HK-2 (cell line): ENCODE data around the gene OSBPL3.

Experiments used
- DNase-seq: peaks from one replicate; pipeline ENCODE4 v3.0.0-alpha.2; 2018; ENCODE audit not compliant: unreplicated experiment

Gene OSBPL3

DNA sequence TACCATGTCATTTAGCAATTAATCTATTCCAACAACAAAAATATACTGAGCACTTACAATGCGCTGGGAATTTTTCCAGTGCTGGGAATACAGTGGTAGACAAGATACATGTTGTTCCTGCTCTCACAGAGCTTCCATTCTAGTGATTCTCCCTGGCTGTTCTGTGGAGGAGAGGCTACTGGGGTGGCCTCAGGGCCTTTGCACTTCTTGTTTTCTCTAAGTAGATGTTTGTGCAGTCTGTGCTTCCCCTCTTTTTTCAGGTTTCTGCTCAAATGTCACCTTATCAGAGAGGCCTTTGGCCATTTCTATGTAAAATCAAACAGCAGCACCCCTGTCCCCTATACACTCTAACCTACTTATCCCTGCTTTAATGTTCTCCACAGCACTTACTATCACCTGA, 24.7 kb downstream of the OSBPL3 start:
- DNase-seq: no peak

DNA sequence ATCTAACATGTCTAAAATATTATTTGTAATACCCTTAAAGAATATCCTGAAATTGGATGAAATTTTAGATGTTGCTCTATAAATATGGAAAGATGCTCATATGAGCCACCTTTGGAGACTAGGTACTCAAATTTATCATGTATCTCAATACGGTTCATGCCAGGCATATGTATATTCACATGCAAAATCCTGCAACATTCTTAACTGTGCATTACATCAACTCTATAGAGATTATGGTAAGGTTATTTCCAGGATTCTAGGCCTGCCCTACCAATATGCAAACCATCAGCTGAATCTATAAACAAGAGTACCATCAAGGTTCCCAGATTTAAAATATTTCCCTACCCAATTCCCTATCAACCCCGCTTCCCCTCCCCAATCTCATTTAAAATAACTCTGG, 27.5 kb downstream of the OSBPL3 start:
- no peak for DNase-seq

DNA sequence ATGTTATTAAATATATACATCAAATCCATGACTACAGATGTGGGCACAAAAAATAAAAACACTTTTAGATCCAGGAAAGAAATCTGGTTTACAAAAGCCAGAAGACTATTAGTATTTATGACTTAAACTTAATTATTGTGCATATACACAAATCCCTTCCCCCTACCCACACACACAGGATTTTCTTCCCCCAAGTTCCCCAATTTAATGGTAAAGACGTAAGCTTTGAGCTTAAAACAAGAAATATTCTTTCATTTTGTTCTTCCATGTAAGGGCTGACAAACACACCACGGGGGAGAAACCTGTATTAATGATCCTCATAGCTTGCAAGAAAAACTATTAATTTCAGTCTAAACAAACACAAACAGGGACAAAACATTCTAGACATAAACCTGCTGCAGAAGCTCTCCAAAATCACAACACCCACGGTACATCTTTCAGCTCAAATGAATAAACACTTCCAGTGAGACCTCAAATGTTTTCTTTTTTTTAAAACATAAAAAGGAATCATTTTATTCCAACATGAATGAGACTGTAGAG, 28.5 kb downstream of the OSBPL3 start:
- DNase-seq: no peak

DNA sequence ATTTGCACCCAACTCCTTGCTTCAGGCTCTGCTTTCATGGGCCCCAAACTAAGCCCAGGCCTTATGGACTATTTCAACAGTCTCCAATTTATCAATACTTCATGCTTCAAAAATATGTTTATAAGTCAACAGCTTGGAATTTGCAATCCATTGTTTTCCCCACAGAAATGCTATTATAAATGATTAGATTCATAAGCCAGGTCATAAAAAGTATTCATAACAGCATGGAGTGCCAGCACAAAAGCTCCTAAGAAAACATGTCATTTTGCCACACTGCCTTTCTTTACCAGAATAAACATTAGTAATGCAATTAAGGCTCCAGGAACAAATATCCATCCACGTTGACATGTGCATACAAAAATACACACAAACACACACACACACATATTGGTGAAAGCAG, 30.1 kb downstream of the OSBPL3 start:
- DNase-seq: no peak

DNA sequence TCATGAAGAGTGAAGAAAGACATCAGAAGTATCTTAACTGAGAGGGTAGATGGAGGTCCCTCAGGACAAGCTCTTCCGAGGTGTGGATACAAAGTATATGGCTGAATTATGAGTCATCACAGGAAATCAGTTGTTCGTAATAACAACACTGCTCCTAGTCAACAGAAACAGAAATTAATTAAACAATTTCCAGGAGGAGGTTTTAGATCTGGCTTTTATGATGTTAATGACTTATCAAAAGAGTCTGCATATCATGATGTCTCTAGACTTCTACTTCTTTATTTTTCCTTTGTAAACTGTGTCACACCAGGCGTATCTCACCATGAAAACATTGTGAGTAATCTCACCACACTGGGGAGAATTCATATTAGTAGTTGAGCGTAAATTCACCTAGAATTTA, 31.2 kb downstream of the OSBPL3 start:
- no peak for DNase-seq

DNA sequence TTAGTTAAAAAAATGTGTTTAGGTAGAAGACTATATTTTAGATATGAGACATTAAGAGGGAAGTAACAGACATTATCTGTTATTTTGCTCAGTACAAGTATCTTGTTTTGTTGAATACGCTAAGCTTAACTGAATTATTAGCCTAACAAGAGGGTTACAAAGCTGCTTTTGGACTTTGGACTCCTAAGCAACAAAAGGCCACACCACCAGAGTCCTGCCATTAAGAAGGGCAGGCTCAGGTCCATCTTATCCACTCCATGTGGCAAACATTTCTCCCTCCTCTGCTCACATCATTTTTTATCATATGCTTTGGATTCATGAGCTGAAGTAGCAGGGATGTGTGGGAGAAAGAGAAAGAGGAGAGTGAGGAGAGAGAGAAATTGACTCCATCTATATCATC, 33.5 kb downstream of the OSBPL3 start:
- no peak for DNase-seq

DNA sequence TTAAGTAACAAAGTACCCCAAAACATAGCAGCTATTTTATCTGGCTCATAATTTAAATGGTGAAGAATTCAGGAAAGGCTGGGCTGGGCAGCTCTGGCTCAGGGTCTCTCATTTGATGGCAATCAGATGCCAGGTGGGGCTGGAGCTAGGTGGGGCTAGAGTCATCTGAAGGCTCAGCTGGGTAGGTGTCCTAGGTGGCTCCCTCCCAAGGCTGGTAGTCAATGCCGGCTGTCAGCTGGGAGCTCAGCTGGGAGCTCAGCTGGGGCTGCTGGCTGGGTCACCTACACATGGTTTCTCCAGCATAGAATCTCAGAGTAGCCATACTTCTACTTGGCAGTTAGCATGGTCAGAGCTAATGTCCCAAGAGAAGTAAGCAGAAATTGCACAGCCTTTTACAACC, 34.1 kb downstream of the OSBPL3 start:
- no peak for DNase-seq

DNA sequence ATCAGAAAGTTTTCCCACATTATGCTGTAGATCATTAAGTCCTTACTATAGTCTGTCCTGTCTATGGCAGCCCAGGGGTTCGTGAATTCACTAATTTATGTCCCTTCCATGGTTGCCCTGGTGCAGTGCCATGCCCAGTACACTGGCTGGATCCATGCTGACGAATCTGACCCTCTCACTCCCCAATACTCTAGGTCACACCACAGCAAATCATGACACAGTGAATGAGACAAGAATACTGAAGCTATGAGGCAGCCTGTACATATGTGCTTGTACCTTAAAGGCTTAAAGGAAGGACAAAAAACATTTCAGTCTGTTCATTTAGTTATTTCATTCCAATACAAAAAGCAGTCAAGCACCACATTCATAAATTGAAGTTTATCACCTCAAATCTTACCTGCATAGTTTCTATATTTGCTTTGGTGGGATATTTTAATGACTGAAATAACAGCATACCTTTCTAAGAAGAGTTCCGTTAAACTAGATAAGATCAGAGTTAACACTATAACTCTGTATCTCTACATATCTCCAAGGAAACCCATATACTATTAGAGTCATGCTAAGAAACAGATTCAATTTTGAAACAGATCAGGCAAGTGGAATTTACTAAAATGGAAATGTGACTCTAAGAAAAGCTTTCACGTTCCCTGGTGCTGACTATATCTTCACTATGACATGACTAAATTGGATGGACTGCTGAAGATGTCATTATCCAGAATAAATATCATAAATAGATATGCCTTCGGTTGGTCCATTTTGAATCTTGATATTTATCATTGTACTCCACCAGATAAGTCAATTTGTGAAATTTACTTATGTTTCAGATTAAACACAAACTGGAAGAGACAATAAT, 36.7 kb downstream of the OSBPL3 start:
- no peak for DNase-seq

DNA sequence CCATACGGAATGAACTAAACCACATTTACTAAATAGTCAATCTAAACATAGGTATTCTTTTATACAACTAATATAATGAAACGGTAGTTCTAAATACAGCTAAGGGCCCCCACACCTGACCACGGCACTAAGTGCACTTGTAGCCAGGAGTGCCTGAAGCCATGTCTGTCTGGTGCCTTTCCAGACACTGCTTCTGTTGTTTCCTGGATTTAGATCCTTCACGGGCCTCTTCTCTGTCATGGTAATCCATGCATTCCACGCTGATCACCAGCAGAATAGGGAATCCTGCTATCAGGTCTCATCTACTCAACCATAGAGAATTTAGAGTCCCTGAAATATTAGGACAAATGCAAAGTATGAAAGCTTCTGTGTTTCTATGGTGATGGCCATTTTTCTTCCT, 37.8 kb downstream of the OSBPL3 start:
- no peak for DNase-seq

DNA sequence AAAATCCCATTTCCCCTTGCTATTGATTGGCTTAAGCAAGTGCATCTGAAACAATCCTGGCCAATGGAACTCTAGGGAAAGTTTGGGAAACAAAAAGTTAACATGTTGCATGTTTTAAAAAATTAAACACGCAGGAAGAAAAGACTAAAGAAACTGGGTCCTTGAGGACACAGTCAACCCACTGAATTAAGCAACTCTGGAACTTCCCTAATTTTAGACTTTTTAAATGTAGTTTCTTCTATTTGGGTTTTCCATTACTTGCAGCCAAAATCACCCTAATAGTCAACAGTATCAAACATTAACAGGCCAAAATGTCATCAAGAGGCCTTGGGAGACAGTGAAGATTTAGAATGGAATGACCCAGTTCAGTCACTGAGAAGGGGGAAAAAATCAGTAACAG, 40.6 kb downstream of the OSBPL3 start:
- no peak for DNase-seq

DNA sequence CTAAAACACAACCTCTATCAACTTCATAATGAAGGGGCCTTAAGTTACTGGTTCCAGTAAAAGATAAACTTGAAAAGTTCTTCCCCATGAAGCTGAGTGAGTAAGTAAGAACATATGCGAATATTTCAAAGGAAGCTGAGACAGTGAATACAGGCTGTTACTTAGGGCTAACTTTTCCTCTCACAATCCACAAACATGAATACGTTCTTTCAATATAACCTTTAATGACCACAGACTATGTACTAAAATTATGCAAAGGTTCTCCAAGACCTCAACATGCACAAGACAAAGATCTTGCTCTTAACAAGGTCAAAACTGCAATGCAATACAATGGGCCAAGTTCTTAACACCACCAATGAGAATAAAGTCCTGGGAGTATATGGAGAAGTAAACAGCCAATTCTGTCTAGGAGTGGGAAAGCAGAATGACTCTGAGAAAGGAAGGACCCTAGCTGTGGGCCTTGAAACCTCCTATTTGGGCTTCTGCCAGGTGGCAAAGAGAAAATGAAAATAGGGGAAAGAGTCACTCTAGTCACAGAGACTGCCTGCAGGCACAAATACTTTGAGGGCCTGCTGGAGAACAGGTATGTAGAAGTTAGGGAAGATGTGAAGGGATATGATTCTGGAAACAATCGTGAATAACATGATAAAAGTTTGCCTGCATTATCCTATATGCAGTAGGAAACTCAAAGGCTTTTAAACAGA, 43.7 kb downstream of the OSBPL3 start:
- no peak for DNase-seq

DNA sequence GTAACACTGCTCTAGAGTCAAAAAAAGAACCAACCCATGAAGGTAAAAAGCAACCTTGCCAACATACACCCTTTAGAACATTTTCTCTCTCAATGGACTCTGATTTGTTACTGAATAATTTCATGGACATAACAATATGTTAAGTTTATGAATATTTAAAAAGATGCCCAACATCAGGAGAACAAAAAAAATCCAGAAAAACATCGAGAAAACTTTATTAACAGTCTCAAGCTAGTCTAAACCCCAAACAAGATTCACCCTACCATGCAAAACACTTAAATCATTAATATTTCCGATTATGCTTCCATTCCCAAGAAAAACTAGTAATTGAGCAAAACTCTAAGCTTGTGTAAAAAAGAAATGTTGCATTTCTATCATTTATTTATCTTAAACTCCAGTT, 46.7 kb downstream of the OSBPL3 start:
- DNase-seq: no peak

DNA sequence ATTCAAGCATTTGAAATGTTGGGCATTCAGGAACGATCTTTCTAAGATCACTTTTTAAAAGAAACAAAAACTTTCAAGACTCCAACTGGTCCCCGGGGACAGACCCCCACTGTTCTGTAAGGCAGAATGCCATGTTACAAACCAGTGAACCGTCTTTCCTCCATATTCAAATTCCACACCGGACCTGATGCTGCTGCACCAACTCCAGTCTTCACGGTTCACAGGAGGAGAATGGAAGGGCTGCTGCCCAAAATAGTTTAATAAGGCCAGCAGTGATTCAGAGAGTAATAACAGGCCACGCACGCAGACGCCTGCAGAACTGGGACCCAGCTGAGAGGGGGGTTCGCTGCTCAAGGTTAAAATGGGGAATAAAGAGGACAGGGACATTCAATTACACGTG, 47.2 kb downstream of the OSBPL3 start:
- DNase-seq: no peak

DNA sequence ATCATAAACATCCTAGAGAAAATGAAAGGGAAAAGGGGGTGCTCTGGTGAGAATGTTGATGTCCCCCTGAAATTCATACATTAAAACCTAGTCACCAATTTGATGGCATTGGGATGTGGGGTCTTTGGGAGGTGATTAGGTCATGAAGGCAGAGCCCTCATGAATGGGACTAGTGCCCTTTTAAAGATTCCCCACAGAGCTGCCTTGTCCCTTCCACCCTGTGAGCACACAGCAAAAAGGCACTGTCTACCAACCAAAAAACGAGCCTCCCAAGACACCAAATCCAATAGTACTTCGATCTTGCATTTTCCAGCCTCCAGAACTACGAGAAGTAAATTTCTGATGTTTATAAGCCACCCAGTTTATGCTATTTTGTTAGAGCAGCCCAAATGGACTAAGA, 47.6 kb downstream of the OSBPL3 start:
- no peak for DNase-seq

DNA sequence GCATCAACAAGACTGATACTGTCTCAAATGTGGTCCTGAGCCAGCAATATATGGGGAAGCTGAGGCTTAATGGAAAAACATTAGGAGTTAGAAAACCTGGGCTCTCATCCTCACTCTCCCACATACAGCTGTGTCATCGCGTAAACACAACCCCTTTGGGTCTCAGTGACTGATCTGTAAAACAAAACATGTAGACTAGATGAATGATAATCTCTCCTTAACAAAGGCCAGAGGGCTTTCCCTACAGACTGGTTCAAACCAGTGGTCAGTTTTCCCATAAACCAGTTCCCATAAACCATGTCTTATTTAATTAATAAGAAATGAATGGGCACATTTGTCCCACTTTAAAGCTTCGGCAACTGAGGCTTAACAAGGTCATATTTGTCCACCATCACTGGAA, 48.1 kb downstream of the OSBPL3 start:
- DNase-seq: no peak

DNA sequence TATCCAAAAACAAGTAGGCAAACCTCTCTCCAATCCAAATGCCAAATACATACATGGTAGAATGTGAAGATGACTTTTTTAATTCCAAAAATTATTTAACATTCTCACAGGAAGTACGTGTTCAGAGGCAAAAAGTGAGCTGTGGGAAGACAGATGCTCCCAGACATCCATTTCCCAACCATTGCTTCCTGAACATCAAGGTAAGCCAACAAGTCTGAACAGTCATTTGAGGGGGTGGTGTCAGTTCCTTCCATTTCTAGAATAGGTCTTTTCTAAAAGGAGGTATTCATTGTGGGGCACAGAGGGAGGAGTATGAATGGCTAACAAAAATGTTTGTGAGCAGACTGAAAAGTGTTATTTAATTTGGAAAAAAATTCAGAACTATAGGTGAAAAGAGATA, 49.1 kb downstream of the OSBPL3 start:
- no peak for DNase-seq

DNA sequence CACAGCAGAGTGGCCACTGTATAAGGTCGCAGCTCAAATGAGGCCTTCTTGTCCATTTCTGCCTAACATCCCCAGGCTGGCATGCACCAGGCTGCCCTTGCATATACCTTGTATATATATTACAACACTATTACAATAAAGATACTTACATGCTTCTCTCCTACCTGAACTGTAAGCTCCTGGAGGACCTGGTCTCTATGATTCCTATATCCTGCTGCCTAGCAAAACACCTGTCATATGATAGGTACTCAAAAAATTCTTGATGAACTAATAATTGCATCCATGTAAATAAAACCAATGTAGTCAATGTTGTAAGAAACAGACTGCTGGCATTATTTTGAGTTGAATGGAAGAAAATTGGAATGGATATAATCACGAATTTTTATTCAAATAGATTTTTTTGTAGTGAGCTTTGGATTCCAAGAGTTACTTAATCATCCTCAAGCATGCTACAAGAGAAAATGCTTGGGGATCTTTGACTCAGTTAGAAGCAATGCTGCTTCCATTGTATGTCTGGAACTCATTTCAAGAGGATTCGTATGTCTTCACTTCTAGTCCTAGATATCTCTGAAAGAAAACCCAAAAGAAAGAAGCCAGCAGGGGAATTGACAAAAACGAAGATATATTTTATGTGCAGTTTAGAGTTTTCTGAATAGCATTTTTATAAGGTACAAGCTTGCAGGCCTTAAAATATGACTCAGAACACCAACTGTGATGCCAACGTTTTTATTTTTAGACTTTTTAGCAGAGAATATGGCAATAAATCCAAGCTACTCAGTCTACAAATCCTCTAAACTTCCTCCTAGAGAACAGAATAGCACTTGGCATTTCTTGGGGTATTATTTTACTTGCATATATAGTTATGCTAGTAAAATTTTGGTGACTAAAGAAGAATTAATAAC, 53.1 kb downstream of the OSBPL3 start:
- no peak for DNase-seq

DNA sequence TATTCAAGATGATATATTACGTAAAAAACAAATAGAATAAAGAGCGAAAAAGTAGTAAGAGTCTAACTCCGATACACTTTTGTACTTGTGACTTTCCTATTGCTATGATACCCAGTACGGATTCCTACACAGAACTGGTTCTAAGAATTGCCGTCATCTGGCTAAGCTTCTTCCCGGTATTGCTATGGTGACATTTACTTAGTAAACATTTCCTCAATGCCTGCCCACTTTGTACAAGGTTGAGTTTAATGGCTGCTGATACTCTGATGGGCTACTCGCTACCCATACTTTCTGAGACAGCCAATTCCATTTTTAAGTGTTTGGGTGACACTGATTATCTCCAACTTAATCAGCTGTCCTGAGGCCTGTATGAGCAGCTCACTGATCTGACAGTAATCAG, 55.6 kb downstream of the OSBPL3 start:
- no peak for DNase-seq

DNA sequence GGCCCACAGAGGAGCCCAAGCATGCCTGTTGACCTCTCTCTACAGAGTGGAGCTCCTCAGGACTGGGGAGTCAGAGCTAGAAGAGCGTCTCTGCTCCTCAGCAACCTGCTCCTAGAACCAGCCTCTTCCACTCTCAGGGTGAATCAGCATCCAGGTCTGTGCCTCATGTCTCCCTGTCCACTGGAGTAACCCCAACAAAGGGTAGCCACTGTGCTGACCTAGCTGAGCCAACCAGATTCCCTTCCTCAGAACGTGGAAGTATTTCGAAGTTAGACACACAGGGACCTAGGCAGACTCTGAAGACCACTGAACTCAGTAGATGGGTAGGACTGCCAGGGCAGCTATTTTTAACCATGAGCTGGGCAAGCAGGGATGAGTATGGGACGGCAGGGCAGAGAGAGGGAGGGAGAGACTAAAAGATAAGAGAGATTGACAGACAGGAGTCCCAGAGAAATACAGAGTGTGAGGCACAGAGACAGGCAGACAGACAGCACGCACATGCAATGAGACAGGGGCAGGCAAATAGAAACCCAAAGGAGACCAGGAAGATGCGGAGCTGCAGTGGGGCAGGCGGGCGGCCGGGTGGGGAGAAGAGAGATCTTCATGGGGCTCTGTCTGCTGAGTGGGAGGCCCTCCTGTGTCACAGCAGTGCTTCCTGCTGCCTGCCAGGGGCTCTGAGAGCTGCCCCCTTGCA, 56.7 kb downstream of the OSBPL3 start:
- no peak for DNase-seq

DNA sequence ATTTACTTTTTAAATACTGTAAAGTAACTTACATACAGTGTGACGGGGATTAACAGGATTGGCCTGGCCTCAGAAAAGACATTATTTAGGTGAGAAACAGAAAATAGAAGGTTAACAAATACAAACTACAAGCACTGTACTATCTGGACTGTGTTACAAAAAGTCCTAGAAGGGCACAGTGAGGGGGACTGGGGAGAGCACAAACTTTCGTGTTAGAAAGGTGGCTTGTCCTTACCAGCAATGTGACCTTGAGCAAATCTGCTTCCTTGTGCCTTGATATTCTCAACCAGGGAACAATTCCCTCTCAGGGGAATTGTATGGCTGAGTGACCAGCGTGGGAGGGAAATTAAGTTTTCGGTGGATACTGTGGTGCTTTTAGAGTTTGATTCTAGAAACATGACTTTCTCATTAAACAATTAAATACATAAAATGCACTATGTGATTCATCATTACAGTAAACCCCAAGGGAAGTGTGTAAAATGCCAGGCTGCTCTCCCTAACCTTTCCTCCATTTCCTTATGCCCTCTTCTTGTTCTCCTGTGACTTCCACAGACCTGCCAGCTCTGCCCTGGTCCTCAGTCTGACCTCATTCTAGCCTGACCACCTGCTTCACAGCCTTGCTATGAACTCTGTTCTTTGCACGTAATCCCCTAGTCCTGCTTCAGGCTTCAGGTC, 57.7 kb downstream of the OSBPL3 start:
- DNase-seq: no peak

DNA sequence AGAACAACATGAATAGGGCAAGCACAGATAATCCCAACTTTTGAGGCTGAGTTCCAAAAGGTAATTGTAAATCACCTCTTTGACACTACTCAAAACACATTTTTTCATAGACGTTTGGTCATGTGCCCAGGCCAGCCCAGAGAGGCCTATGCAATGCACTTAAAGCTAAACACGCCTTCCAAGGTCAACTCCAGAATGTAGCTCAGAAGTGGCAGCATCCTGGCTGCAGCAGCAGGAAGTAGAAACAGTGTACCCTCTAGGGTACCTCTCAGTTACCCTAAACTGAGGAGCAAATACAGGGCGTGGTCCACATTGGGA, 58.7 kb downstream of the OSBPL3 start:
- DNase-seq: no peak
